ENCODE measurements around the gene HSPA2.

HSPA2 gene

GRCh38 chr14:64540208-64541202, at the start of gene HSPA2:
Gene HSPA2, plus strand, starts transcription at chr14:64540741. Its CDS starts 109 bp downstream, at chr14:64540850.
- peak; percentile 85 for DNase-seq

- no peak for DNase-seq
These were observed 48.9 kb upstream of the HSPA2 start for GRCh38 chr14:64491637-64492036.

- no peak for DNase-seq
These were observed 47.1 kb upstream of the HSPA2 start for GRCh38 chr14:64493455-64493854.

- DNase-seq: no peak
These were observed 45.3 kb upstream of the HSPA2 start for GRCh38 chr14:64495252-64495651.

- DNase-seq: no peak
These were observed 43.8 kb upstream of the HSPA2 start for GRCh38 chr14:64496764-64497163.

GRCh38 chr14:64500088-64500487, 40.5 kb upstream of the HSPA2 start:
- no peak for DNase-seq

- DNase-seq: no peak
These were observed 39.0 kb upstream of the HSPA2 start for GRCh38 chr14:64501411-64502171.

GRCh38 chr14:64502456-64502855, 38.1 kb upstream of the HSPA2 start:
- DNase-seq: no peak

- DNase-seq: peak; percentile 21
These were observed 37.6 kb upstream of the HSPA2 start for GRCh38 chr14:64502887-64503433.

GRCh38 chr14:64503434-64504309, 36.9 kb upstream of the HSPA2 start, which contains the start of gene ZBTB25:
Gene ZBTB25, minus strand, starts transcription at chr14:64503838. Its CDS starts 13,305 bp downstream, at chr14:64490533.
- DNase-seq: peak; percentile 49

GRCh38 chr14:64504310-64504896, 36.1 kb upstream of the HSPA2 start, which contains the start of gene ZBTB1:
Gene ZBTB1, plus strand, starts transcription at chr14:64504770. Its CDS starts 16,735 bp downstream, at chr14:64521505.
- peak; percentile 65 for DNase-seq

GRCh38 chr14:64504897-64505794, 35.4 kb upstream of the HSPA2 start:
- peak; percentile 65 for DNase-seq

- no peak for DNase-seq
These were observed 33.8 kb upstream of the HSPA2 start for GRCh38 chr14:64506721-64507120.

GRCh38 chr14:64507376-64508156, 33.0 kb upstream of the HSPA2 start:
- no peak for DNase-seq

GRCh38 chr14:64508215-64508776, 32.2 kb upstream of the HSPA2 start:
- no peak for DNase-seq

GRCh38 chr14:64509036-64509435, 31.5 kb upstream of the HSPA2 start:
- DNase-seq: no peak

- peak; percentile 59 for DNase-seq
These were observed 29.5 kb upstream of the HSPA2 start for GRCh38 chr14:64510825-64511671.

- no peak for DNase-seq
These were observed 27.3 kb upstream of the HSPA2 start for GRCh38 chr14:64513271-64513670.

All from NCI-H748 treated with DMSO at 0.1 percent for 48 hours (cell line).